Activated naive CD4-positive, alpha-beta T cell treated with anti-CD3 and anti-CD28 coated beads, Interleukin-2, amount 50 U/mL, for 72 hours (primary cell): ENCODE results near the gene SRPRB. TPM values are rescaled to one million over a fixed set of nuclear protein-coding genes. Genes with fewer than 3 reads are reported as not detected.

ENCODE experiments used
- ATAC-seq, 2 donors: fragments of 150-1000 bp; cut with Tn5 transposase; 2 replicates each; pipeline ENCODE4 v1.10.0; 2021; ENCODE audit warnings: mild to moderate bottlenecking in 2 of 2, moderate library complexity in 2 of 2
- DNase-seq, 2 donors: peaks; one replicate each; pipeline ENCODE4 v3.0.0; 2021 to 2022; ENCODE audit warnings: low spot score in 2 of 2
- H3K27ac Mint-ChIP-seq, 2 donors: one replicate each; pipeline ENCODE4 v1.8.0; 2022; ENCODE audit warnings: mild to moderate bottlenecking in 2 of 2, mixed read lengths in 2 of 2
- H3K36me3 Mint-ChIP-seq, 2 donors: one replicate each; pipeline ENCODE4 v1.8.0; 2022; ENCODE audit warnings: mixed read lengths in 2 of 2
- H3K9me3 Mint-ChIP-seq, 2 donors: one replicate each; pipeline ENCODE4 v1.8.0; 2022; ENCODE audit warnings: mixed read lengths in 2 of 2
- total RNA-seq, 2 donors: library from RNA; stranded (reverse); gene quantifications; one replicate each; pipeline ENCODE4 v1.2.3, GENCODE V29; 2022

Gene SRPRB
- total RNA-seq, 2 donors from 2014 or later: 30.6 to 50.1 TPM

DNA sequence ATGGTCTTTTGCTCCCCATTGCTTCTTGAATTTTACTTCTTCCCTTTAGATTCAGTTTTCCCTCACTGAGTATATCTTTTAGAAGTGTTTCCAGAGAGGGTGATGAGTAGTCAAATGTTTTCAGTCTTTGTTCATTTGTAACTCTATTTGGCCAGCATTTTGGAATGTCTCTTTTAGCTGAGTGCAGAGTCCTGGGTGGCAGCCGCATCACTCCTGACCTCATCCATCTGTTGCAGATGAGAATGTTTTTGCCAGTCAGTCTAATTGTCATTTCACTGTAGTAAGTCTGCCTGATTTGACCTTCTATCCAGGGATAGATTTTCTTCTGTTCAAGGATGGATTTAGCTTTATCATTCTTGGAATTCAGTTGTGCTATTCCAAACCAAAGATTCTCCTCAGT is 7.3 kb downstream of the SRPRB start:
- ATAC-seq (no peak), DNase-seq (no peak)
- Mint-ChIP-seq H3K27ac (peak overlapping the region in 1 of 2 donors; percentile 3), H3K9me3 (no peaks in the 10 kb centered on the region), H3K36me3 (peaks cover 5 to 20% of the 10 kb centered on the region in 2 donors)

DNA sequence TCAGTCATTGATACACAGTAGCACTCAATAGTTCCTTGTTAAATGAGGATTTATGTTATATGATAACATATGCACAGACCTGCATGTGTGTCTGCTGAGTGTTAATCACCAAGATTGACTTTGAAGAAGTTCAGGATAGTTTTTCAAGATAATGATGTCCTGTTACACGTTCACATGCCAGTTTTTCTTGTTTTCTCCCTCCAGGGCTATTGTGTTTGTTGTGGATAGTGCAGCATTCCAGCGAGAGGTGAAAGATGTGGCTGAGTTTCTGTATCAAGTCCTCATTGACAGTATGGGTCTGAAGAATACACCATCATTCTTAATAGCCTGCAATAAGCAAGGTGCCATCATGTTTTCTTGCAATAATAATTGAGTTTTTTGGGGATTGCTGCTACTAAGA is 9.8 kb downstream of the SRPRB start:
- DNase-seq (no peak), ATAC-seq (no peak)
- Mint-ChIP-seq H3K27ac (peak overlapping the region in 1 of 2 donors; percentile 9), H3K9me3 (no peaks in the 10 kb centered on the region), H3K36me3 (peaks cover 5 to 27% of the 10 kb centered on the region in 2 donors)

DNA sequence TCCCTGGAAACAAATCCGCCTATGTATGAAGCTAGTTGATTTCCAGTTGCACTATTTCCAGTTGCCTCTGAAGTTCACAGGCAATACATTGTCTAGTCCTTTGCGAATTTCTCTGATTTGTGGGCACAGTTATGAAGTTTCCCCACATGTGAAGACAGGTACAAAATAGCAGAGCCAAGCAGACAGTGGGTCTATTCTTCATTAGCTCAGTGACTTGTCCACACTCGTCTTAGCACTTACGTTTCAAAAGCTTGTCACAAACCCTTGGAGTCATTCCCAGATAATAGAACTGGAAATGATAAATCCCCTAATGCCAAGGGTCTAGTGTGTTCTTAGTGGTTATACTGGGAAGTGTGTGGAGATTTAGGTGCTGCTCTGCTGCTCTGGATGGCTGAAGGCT is 14.5 kb downstream of the SRPRB start:
- ATAC-seq (no peak), DNase-seq (no peak)
- no peak overlapping the region for H3K27ac Mint-ChIP-seq
- H3K9me3 Mint-ChIP-seq: no peaks in the 10 kb centered on the region
- H3K36me3 Mint-ChIP-seq: peaks cover 12 to 47% of the 10 kb centered on the region in 2 donors

DNA sequence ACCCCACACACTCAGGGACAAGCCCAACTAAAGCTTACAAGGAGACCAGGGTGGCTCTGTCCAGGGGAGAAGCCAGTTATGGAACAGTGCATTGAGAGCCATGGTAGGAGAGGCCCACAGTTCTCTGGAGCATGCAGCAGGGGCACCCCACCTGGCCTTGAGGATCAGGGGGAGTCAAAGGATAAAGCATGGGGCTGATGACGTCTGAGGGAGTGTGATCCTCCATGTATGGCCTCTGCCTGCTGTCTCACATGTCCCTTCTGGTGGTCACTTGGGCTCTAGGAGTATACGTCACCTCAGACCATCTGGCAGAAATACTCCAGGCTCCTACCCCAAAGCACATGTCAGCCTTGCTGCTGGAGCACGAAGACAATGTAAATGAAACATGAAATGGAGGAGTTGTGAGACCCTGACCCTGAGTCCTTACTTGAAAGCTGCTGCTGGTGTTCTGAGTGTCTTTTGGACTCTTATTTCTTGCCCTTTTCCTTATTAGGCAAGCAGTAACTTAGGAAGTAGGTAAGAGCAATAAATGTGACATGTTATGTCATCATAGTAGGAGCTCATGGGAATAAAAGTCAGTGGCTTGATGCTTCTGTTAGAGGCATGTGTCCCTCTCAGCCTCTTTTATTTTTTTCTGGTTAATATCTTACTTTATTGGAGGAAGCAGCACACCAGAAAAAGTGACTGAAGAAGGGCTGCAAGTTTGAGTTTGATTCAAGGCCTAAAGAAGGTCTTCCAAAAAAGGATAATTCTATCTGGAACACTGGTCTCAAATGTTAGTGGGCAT is 15.5 kb downstream of the SRPRB start:
- H3K9me3 Mint-ChIP-seq: no peaks in the 10 kb centered on the region
- peaks cover 19 to 53% of the 10 kb centered on the region in 2 donors for H3K36me3 Mint-ChIP-seq
- no peak for ATAC-seq
- no peak for DNase-seq
- H3K27ac Mint-ChIP-seq: no peak overlapping the region

DNA sequence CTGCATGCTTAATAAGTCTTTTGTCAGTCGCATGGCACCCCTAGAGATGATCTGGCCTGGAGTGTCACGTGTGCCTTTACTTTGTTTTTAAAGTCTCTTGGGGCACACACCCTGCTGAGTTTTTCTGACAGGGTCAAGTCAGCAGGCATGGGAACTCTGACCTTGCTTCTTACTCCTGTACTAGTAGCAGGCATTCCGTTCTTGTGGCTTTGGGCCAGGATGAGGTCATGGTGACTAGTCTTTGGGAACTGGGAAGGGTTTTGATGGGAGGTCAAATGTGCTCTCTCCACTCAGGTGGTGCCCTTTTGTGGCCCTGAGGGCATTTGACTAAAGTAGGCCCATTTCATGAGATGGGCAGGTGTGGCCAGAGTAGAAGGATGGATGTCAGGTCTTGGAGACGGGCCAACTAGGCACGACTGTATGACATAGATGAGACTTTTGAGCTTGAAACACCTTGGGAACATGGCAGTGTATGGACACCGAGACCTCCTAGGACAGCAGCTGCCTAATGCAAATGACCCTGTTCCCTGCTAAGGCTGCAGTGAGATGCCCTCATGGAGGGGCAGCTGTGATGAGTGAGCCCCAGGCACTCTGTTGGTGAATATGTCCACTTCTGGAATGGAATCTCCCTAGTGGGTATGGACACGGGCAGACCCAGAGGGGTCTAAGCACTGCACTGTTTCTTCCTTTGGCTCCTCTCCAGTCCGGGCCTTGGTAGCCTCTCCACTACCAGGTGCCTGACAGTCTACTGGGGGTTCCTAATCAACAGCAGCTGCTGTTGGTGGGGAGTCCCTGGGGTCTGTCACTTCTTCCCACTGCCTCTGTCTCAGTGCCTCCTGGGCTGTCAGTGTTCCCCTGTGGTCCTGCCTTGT is 16.4 kb downstream of the SRPRB start:
- DNase-seq (no peak), ATAC-seq (no peak)
- H3K9me3 Mint-ChIP-seq: no peaks in the 10 kb centered on the region
- H3K36me3 Mint-ChIP-seq: peaks cover 19 to 59% of the 10 kb centered on the region in 2 donors
- H3K27ac Mint-ChIP-seq: peak overlapping the region in 1 of 2 donors; percentile 44

DNA sequence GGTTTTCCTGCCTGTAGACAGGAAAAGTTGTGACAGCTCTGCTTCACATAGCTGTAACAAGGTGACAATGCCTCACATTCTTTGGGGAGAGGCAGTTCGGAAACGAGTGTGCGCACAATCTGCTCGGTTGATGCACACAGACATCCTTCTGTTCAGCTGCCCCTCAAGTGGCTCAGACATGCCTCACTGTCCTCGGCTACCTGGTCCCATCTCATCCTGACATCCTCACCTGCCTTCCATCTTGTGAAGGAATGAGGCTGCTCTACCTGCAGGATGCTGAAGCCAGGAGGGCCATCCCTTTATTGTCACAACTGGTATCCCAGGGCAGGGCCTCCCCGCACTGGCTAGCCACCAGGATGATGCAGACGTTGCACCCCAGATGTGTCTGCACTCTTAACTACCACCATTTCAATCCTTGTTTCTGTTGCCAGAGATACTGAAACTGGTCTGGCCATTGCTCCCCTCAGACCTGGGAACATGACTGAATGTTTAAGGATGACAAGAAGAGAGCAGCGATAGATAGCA is 19.4 kb downstream of the SRPRB start:
- no peaks in the 10 kb centered on the region for H3K9me3 Mint-ChIP-seq
- ATAC-seq (no peak), DNase-seq (no peak)

DNA sequence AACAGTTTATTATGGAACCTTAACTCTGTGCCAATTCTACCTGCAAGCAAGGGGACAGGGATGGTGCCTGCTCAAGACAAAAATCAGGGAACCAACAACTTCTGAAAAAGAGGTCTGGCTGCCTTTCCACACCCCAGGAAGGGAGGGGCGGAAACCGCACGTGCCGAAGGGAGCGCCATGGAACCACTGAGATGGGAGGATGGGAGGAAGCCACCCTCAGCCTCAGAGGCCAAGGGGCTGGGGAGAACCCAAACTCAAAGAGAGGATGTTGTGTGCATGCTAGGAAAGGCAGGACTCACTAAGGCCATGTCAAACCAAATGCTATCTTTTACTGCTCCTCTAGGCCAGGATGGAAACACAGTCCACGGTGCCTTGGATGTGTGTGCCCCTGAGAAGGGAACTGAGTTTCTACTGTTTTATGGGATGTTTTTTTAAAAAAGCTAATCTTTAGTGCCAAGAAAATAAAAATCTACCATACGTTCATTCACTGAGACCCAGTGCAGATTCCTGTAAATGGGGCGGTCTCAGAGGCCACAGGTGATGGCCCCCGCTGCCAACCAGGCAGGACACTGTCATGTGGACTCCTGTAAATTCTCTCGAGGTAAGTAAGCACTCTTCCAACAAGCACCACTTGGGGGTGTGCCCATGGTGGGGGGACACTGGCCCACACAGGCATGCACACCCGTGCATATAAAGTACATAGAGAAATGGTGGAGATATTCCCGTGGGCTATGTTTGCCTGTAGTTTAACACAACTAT is 20.5 kb downstream of the SRPRB start:
- peak overlapping the region in 1 of 2 donors; percentile 50 for H3K27ac Mint-ChIP-seq
- no peak for DNase-seq
- no peaks in the 10 kb centered on the region for H3K9me3 Mint-ChIP-seq
- peaks cover 19 to 43% of the 10 kb centered on the region in 2 donors for H3K36me3 Mint-ChIP-seq
- ATAC-seq: no peak

More for the DNA sequence above, 19.4 kb downstream of the SRPRB start:
- H3K36me3 Mint-ChIP-seq: peaks cover 19 to 54% of the 10 kb centered on the region in 2 donors
- peak overlapping the region in 1 of 2 donors; percentile 55 for H3K27ac Mint-ChIP-seq

DNA sequence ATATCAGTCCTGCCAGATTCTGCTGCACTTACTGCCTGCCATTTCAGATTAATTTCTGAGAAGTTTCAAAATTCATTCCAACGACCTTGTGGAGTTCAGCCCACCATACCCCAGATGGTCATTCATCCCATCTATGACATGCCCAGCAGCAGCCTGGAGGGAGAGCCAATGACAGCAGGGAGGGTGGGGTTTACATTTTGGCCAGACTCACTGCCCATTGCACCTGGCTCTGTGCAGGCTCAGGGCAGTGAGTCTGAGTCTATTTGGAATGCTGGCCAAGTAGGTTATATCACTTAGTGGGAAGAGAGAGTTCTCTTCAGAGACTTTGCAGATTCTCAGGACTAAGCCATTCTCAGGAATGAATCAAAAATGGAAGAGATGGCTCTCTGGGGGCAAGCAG is 21.5 kb downstream of the SRPRB start:
- H3K9me3 Mint-ChIP-seq: no peaks in the 10 kb centered on the region
- no peak overlapping the region for H3K27ac Mint-ChIP-seq
- DNase-seq (no peak), ATAC-seq (no peak)
- H3K36me3 Mint-ChIP-seq: peaks cover 19 to 36% of the 10 kb centered on the region in 2 donors

DNA sequence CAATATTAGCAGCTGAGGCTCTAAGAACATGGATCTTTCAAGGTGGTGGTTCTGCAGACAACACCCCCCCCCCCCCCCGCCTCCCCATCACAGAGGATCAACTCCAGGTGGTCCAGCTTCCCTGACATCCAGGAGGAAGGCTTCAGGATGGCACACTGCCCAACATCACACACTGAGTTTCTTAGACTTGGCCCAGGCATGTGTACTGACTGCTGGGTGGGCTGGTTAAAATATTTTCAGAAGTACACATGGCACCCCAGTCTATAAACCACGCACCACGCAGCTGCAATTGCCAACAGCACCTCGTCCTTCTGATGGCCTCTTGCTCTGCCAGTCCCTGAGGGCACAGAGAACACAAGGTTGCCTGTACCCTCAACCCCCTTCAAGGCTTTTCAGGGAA is 22.1 kb downstream of the SRPRB start:
- no peak for ATAC-seq
- Mint-ChIP-seq H3K36me3 (peaks cover 15 to 31% of the 10 kb centered on the region in 2 donors), H3K27ac (peak overlapping the region in 1 of 2 donors; percentile 38), H3K9me3 (no peaks in the 10 kb centered on the region)
- DNase-seq: no peak

DNA sequence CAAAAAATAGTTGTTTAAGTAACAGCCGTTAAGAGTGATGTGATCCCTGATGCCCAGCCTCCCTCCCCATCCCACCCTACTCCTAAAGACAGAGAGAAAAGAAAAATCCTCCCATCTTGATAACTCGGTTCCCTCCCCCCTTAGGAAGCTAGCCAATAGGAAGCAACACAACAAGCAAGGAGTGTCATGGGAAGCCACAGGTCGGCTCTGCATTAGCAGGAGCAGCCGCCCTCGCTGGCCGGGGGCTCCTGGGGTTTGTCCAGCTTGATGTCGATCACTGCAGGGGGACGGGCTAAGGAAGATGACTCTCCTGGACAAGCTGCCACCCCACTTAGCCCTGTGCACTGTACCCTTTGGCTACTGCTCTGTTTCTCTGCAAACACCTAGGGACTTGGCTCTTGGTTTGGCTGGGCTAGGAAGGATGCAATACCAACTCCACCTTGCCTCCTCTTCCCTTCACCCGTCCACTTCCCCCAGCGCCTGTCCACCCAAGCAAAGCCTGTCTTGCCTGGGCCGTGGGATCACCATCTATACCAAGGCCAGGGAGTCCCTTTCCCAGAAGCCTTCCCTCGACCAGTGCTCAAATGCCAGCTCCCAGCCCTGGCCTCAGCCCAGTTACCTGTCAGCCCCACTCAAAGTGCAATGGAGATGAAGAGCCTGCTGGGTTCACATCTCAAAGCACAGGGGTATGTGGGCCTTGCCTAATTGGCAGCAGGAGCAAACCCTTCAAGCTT is 23.1 kb downstream of the SRPRB start:
- no peaks in the 10 kb centered on the region for H3K9me3 Mint-ChIP-seq
- H3K36me3 Mint-ChIP-seq: peaks cover 8 to 22% of the 10 kb centered on the region in 2 donors
- DNase-seq: no peak
- H3K27ac Mint-ChIP-seq: no peak overlapping the region
- no peak for ATAC-seq

DNA sequence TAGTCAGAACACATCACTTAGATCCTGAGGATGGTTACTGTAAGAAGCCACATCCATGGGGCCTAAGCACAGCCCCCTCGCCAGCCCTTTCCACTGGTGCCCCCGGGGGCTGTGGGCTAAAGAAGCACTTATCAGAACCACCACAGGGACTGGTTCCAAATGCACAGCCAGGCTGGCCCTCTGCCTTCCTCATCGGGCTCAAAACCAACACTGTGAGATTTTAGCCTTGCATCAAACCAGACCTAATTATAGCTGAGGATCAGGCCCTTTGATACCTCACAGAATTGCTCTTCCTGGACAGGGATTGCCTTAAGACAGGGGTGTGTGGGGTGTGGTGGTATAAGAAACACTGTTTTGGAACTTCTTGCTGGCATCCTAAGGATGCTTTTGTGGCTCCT is 23.7 kb downstream of the SRPRB start:
- no peaks in the 10 kb centered on the region for H3K9me3 Mint-ChIP-seq
- no peak overlapping the region for H3K27ac Mint-ChIP-seq
- no peak for DNase-seq
- no peak for ATAC-seq
- peaks cover 8 to 17% of the 10 kb centered on the region in 2 donors for H3K36me3 Mint-ChIP-seq

DNA sequence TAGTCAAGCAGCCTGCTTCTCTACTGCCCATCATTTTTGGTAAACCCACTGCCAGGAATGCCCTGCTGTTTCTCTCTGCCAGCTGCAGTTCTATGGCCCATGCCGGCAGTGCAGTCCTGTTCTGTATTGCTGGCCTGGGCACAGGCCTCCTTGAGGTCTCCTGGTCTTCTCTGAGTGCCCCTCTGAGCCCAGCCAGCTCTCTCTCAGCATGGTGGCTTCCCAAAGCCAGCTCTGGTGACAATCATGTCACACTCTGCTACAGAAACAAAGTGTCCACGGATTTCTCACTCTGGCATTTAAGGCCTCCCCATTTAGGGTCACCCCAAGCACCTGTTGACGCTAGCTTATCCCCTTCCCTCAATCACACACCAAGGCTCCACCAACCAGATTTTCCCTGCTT is 24.5 kb downstream of the SRPRB start:
- Mint-ChIP-seq H3K36me3 (peaks cover 8 to 16% of the 10 kb centered on the region in 2 donors), H3K9me3 (no peaks in the 10 kb centered on the region), H3K27ac (no peak overlapping the region)
- DNase-seq: no peak
- ATAC-seq: no peak

DNA sequence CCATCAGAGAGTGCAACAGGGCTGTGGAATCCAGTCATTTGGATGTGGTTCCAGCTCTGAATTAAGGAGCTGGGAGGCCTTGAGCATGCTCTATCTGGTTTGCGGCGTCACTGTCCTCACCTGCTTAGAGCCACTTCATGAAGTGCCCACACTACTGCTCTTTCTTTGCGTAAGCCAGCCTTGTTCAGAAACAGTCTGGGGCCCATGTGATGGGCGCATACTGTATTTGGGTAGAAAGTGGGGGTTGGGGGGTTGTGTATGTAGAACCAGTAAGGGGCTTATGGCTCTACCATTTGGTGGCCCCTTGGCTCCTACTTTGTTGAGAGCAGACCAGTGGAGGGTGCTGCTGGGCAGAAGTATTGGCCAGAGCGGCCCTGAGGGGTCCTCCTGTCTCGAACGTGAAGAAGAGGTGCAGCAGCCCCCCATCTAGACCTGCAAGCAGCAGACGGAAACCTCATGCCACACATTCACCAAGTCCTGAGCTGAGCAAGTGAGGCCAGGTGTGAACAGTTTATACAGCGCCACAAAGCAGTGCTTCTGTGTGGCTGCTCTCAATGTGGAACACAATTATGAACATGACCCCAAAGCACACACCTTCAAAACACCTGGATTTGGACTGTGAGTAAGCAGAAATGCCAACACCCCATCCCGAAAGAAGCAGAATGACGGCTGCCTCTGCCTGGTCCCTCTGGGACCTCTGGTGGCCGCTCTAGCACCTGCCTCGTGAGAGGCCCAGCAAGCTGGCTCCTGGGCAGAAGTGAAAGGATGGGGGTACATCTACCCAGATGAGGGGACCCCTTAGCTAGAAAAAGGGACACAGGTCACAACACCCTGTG is 26.6 kb downstream of the SRPRB start:
- no peak for ATAC-seq
- Mint-ChIP-seq H3K27ac (no peak overlapping the region), H3K36me3 (no peaks in the 10 kb centered on the region), H3K9me3 (no peaks in the 10 kb centered on the region)
- no peak for DNase-seq

DNA sequence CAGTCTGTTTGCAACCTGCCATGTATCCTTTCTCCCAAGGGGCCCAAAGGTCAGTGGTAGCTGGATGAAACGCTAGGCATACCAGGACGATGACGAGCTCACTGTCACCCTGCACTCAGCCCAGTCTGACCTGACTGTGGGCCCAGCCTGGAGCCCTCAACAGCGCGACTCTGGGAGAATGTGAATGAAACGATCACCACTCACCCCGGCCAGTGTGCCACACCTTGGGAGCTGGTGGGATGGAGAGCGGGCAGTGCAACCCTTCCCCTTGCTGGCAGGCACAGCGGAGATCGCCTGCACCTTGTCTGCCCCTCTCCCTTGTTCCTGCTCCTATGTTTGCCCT is 27.2 kb downstream of the SRPRB start:
- no peaks in the 10 kb centered on the region for H3K9me3 Mint-ChIP-seq
- H3K36me3 Mint-ChIP-seq: no peaks in the 10 kb centered on the region
- no peak overlapping the region for H3K27ac Mint-ChIP-seq
- no peak for DNase-seq
- ATAC-seq: no peak

DNA sequence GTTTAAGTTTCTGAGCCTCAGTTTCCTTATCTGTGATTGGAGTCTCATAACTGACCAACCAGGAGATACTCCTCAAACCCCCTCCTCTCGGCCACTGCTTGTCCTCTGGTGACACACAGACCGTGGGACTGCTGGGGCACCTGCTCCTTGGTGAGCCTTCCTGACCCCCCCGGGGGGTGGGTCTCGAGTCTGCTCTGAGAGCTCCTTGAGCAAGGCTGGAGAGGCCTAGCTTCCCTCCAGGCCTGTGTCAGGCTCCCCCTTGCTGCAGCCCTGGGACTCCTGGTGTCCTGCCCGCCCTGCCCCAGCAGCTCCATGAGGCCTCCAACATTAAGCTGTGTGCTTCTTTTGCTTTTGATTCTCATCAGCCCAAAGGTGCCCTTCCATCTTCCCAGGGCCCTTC is 27.7 kb downstream of the SRPRB start:
- ATAC-seq (no peak), DNase-seq (no peak)
- H3K36me3 Mint-ChIP-seq: no peaks in the 10 kb centered on the region
- no peaks in the 10 kb centered on the region for H3K9me3 Mint-ChIP-seq
- peak overlapping the region in 1 of 2 donors; percentile 79 for H3K27ac Mint-ChIP-seq
